GM23338 (cell line): ENCODE results near the gene FIP1L1. TPM values are rescaled to one million over a fixed set of nuclear protein-coding genes. Genes with fewer than 3 reads are reported as not detected.
"Not testable (repeated sequence)": the region's sequence is repeated elsewhere in the genome, so short reads cannot be mapped to it uniquely, and the experiment has no call there.

Experiments
- ATAC-seq: fragments of 200-7000 bp; cut with Tn5 transposase; 3 replicates; pipeline ENCODE4 v1.9.1; 2020
- DNase-seq: peaks from one replicate; pipeline ENCODE4 v3.0.0-alpha.2; 2015; ENCODE audit warnings: low spot score
- H2AFZ ChIP-seq: fragments of 200-600 bp; sonication (generic); 2 replicates; pipeline ENCODE4 v1.8.0; 2016; ENCODE audit warnings: antibody characterized with exemption, mild to moderate bottlenecking, moderate library complexity
- H3F3A ChIP-seq: fragments of 200-600 bp; sonication (generic); replicated peaks from 2 replicates; pipeline ENCODE4 v1.8.0; 2017; ENCODE audit warnings: antibody characterized with exemption, mixed run types, low read depth
- H3K27ac ChIP-seq: fragments of 200-600 bp; sonication (generic); 2 replicates; pipeline ENCODE4 v1.6.1; 2016; ENCODE audit warnings: low read depth
- H3K27me3 ChIP-seq: fragments of 200-600 bp; sonication (generic); 2 replicates; pipeline ENCODE4 v1.8.0; 2016; ENCODE audit warnings: mild to moderate bottlenecking, mixed run types, moderate library complexity; ENCODE audit not compliant: insufficient read depth
- H3K36me3 ChIP-seq: fragments of 200-600 bp; sonication (generic); 2 replicates; pipeline ENCODE4 v1.8.0; 2016; ENCODE audit warnings: mild to moderate bottlenecking; ENCODE audit not compliant: insufficient read depth
- H3K4me1 ChIP-seq: fragments of 200-600 bp; sonication (generic); 2 replicates; pipeline ENCODE4 v1.8.0; 2016; ENCODE audit warnings: mild to moderate bottlenecking, moderate library complexity; ENCODE audit not compliant: insufficient read depth
- H3K4me2 ChIP-seq: fragments of 200-600 bp; sonication (generic); 2 replicates; pipeline ENCODE4 v1.7.1; 2017; ENCODE audit warnings: mixed run types
- H3K4me3 ChIP-seq: fragments of 200-600 bp; sonication (generic); 2 replicates; pipeline ENCODE4 v1.6.1; 2016; ENCODE audit warnings: mixed run types
- H3K79me2 ChIP-seq: fragments of 200-600 bp; sonication (generic); replicated peaks from 2 replicates; pipeline ENCODE4 v1.8.0; 2017; ENCODE audit warnings: mild to moderate bottlenecking; ENCODE audit not compliant: insufficient read depth
- H3K9me2 ChIP-seq: fragments of 200-600 bp; sonication (generic); 2 replicates; pipeline ENCODE4 v1.8.0; 2017; ENCODE audit not compliant: insufficient read depth
- H4K20me1 ChIP-seq: fragments of 200-600 bp; sonication (generic); replicated peaks from 2 replicates; pipeline ENCODE4 v1.8.0; 2017; ENCODE audit warnings: mild to moderate bottlenecking; ENCODE audit not compliant: insufficient read depth
- H3K27ac Mint-ChIP-seq: 2 replicates; pipeline ENCODE4 v1.8.0; 2020; ENCODE audit warnings: inconsistent platforms, mild to moderate bottlenecking, moderate library complexity, mixed read lengths
- H3K27me3 Mint-ChIP-seq: 3 replicates; pipeline ENCODE4 v1.8.0; 2022; ENCODE audit warnings: low read depth, mild to moderate bottlenecking, moderate library complexity, mixed read lengths, inconsistent platforms; ENCODE audit not compliant: insufficient read depth, poor library complexity
- H3K36me3 Mint-ChIP-seq: 3 replicates; pipeline ENCODE4 v1.8.0; 2021; ENCODE audit warnings: low read depth, mild to moderate bottlenecking, inconsistent platforms, moderate library complexity, mixed read lengths
- H3K4me1 Mint-ChIP-seq: 3 replicates; pipeline ENCODE4 v1.8.0; 2020; ENCODE audit warnings: mild to moderate bottlenecking, inconsistent platforms, mixed read lengths
- H3K4me3 Mint-ChIP-seq: 3 replicates; pipeline ENCODE4 v1.8.0; 2021; ENCODE audit warnings: moderate library complexity, mild to moderate bottlenecking, inconsistent platforms, mixed read lengths
- H3K9me3 Mint-ChIP-seq: 3 replicates; pipeline ENCODE4 v1.8.0; 2020; ENCODE audit warnings: moderate library complexity, mild to moderate bottlenecking, inconsistent platforms, mixed read lengths
- EZH2phosphoT487 ChIP-seq: fragments of 200-600 bp; sonication (generic); IDR thresholded peaks from one replicate; pipeline ENCODE4 v1.8.1; 2018; ENCODE audit warnings: antibody characterized with exemption; ENCODE audit not compliant: unreplicated experiment
- POLR2AphosphoS5 ChIP-seq: IDR thresholded peaks from 2 replicates; pipeline ENCODE4 v1.6.1; 2016; ENCODE audit warnings: antibody characterized with exemption, low read depth
- ZNF462 ChIP-seq: fragments of 250-450 bp; sonication (Bioruptor Pico); IDR thresholded peaks from 2 replicates; pipeline ENCODE4 v1.5.0; 2020; ENCODE audit warnings: mild to moderate bottlenecking, moderate library complexity
- long read RNA-seq: library from polyadenylated mRNA; unstranded; transcript quantifications from one replicate; pipeline ENCODE4 v2.0.0, GENCODE V29; 2020; ENCODE audit not compliant: unreplicated experiment
- polyA plus RNA-seq: library from polyadenylated mRNA; unstranded; fragments of >200 nt; fragmentation: Nextera tagmentation; extraction: Ambion mirVana; gene quantifications from 2 replicates; pipeline ENCODE4 v1.2.1, GENCODE V29; 2016
- total RNA-seq: library from RNA; depleted of rRNA; stranded (reverse); fragments of >200 nt; shearing (Covaris generic); gene quantifications from 2 replicates; pipeline ENCODE4 v1.2.3, GENCODE V29; 2014; rRNA removed

The FIP1L1 gene, protein sequence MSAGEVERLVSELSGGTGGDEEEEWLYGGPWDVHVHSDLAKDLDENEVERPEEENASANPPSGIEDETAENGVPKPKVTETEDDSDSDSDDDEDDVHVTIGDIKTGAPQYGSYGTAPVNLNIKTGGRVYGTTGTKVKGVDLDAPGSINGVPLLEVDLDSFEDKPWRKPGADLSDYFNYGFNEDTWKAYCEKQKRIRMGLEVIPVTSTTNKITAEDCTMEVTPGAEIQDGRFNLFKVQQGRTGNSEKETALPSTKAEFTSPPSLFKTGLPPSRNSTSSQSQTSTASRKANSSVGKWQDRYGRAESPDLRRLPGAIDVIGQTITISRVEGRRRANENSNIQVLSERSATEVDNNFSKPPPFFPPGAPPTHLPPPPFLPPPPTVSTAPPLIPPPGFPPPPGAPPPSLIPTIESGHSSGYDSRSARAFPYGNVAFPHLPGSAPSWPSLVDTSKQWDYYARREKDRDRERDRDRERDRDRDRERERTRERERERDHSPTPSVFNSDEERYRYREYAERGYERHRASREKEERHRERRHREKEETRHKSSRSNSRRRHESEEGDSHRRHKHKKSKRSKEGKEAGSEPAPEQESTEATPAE
- total RNA-seq = 43.3 and 47.1 TPM in 2 replicates
- 53.8 and 54.0 TPM in 2 replicates for polyA plus RNA-seq
- long read RNA-seq, transcript FIP1L1-201 (15 exons, 1,878 nt) = major isoform, 9 of 85 reads
- long read RNA-seq, partial matches to known transcripts = 3 of 85 reads
- long read RNA-seq, other reads (novel, unspliced or antisense) = 67 of 85 reads

DNA sequence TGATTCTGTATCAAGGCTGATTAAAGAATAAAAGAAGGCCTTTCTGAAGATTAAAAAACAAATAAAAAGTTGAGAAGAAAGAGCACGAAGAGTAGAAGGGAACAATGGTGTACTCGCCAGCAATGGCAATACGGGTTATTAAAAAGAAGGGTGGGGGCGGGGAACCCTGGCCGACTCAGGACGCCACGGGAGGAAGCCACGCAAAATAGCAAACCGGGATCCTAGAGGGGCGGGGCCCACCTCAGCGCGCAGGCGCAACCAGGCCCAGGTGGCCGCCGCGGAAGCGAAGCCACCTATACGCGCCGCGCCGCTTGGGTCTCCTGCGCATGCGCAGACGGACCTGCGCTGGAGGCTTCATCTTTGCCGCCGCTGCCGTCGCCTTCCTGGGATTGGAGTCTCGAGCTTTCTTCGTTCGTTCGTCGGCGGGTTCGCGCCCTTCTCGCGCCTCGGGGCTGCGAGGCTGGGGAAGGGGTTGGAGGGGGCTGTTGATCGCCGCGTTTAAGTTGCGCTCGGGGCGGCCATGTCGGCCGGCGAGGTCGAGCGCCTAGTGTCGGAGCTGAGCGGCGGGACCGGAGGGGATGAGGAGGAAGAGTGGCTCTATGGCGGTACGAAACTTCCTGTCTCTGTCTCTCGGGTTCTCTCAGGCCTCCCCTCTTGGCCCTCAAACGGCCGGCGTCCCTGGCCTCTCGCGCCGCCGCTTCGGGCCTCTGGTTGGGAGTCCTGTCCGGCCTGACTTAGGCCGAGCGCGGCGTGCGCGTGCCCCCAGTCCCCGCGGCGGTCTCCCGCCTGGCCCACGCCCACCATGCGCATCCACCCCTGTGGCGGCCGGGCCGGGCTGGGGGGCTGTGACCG is at the start of gene FIP1L1:
TSS of gene FIP1L1 (plus strand) at position 323 of the 852 bp plus-strand sequence. CDS start at position 521, 198 bp downstream.
- Mint-ChIP-seq H3K36me3 (peaks cover 7% of the 10 kb centered on the region), H3K4me3 (peak within 1 kb of the TSS; percentile 94), H3K27me3 (peaks cover 11% of the 10 kb centered on the region), H3K4me1 (peaks cover 12% of the 10 kb centered on the region), H3K27ac (peak within 1 kb of the TSS; percentile 99), H3K9me3 (no peaks in the 10 kb centered on the region)
- H3F3A ChIP-seq = no peaks in the 10 kb centered on the region
- H3K4me3 ChIP-seq = peak within 1 kb of the TSS; percentile 94
- peaks cover 50% of the 10 kb centered on the region for H3K79me2 ChIP-seq
- no peaks in the 10 kb centered on the region for H3K27me3 ChIP-seq
- DNase-seq (peak; percentile 93), ATAC-seq (peak; percentile 95)
- peaks cover under 1% of the 10 kb centered on the region; the same call in 1 of the 2 replicates for H3K36me3 ChIP-seq
- H2AFZ ChIP-seq = peak within 1 kb of the TSS; percentile 92
- TF ChIP-seq POLR2AphosphoS5 (peak; percentile 96), EZH2phosphoT487 (no peak), ZNF462 (CRISPR knock-in tag) (no peak)
- H3K9me2 ChIP-seq = no peaks in the 10 kb centered on the region
- peak within 1 kb of the TSS; percentile 87; the same call in 1 of the 2 replicates for H3K27ac ChIP-seq
- H3K4me1 ChIP-seq = peaks cover 4% of the 10 kb centered on the region; the same call in 1 of the 2 replicates
- H3K4me2 ChIP-seq = peak within 1 kb of the TSS; percentile 97
- peaks cover 13% of the 10 kb centered on the region; the same call in 1 of the 2 replicates for H4K20me1 ChIP-seq

- H3K79me2 ChIP-seq, H3K27ac Mint-ChIP-seq, H3K4me3 Mint-ChIP-seq, H4K20me1 ChIP-seq, H2AFZ ChIP-seq, H3K36me3 ChIP-seq, H3K4me3 ChIP-seq, H3K27me3 ChIP-seq, H3K36me3 Mint-ChIP-seq, H3K27me3 Mint-ChIP-seq, H3K4me2 ChIP-seq, H3K27ac ChIP-seq, H3K9me2 ChIP-seq, H3K4me1 Mint-ChIP-seq, DNase-seq, H3F3A ChIP-seq, ATAC-seq, H3K4me1 ChIP-seq, H3K9me3 Mint-ChIP-seq: not testable (repeated sequence)
Measured at GRCh38 chr4:53334916-53335315, 42.5 kb upstream of the FIP1L1 start.

DNA sequence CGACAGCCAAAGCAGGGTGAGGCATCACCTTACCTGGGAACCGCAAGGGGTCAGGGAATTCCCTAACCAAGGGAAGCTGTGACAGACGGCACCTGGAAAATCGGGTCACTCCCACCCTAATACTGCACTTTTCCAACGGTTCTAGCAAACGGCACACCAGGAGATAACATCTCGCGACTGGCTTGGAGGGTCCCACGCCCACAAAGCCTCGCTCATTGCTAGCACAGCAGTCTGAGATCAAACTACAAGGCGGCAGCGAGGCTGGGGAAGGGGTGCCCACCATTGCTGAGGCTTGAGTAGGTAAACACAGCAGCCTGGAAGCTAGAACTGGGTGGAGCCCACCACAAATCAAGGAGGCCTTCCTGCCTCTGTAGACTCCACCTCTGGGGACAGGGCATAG is 37.3 kb upstream of the FIP1L1 start:
- not testable (repeated sequence) for H3K4me1 Mint-ChIP-seq, H3K27ac ChIP-seq, H3K79me2 ChIP-seq, H3K36me3 Mint-ChIP-seq, H3K36me3 ChIP-seq, H3K4me2 ChIP-seq, H3K9me2 ChIP-seq, H3K27me3 Mint-ChIP-seq, H3K4me3 Mint-ChIP-seq, H3K27ac Mint-ChIP-seq, H3K27me3 ChIP-seq, H3K4me1 ChIP-seq, H4K20me1 ChIP-seq, H3K4me3 ChIP-seq, H2AFZ ChIP-seq, ATAC-seq, H3F3A ChIP-seq, DNase-seq
- peaks cover 13% of the 10 kb centered on the region; the same call in 1 of the 3 replicates for H3K9me3 Mint-ChIP-seq
